ENCODE results near the gene METTL24. TPM values are rescaled to one million over a fixed set of nuclear protein-coding genes. Genes with fewer than 3 reads are reported as not detected.

Gene METTL24
- total and polyA plus RNA-seq, 3 donors from 2014 or later = 3.5 to 6.3 (median 6.0) TPM

GRCh38 chr6:110198561-110198960 lies 159.6 kb downstream of the METTL24 start:
- intact Hi-C loops (cut with DNase I; ENCODE audit: low total_unique reads) = no loop called here
- Histone ChIP-seq H3K4me3 (no peak overlapping the region), H3K36me3 (ENCODE audit: low read depth, missing control alignments) (no peaks in the 10 kb centered on the region), H3K9me3 (no peaks in the 10 kb centered on the region), H3K27me3 (no peaks in the 10 kb centered on the region), H3K4me1 (no peaks in the 10 kb centered on the region), H3K27ac (no peak overlapping the region)
- no peak for DNase-seq
- WGBS, 2 donors = 93 to 98% methylated on average over 3 of the region's 3 CpGs
- TF ChIP-seq POLR2A (IDR thresholded peaks at IDR 0.05) = no peak
- TF ChIP-seq CTCF (IDR thresholded peaks at IDR 0.05) = no peak

- no peak for DNase-seq
- no peak for TF ChIP-seq POLR2A (IDR thresholded peaks at IDR 0.05)
- no peak for TF ChIP-seq CTCF (IDR thresholded peaks at IDR 0.05)
- H3K4me3 ChIP-seq = no peak overlapping the region
- intact Hi-C loops (cut with DNase I; ENCODE audit: low total_unique reads) = no loop called here
- H3K36me3 ChIP-seq (ENCODE audit: low read depth, missing control alignments) = no peaks in the 10 kb centered on the region
- WGBS, 2 donors = 90 to 94% methylated on average over 1 of the region's 1 CpG
- no peaks in the 10 kb centered on the region for H3K27me3 ChIP-seq
- H3K9me3 ChIP-seq = no peaks in the 10 kb centered on the region
- H3K4me1 ChIP-seq = no peaks in the 10 kb centered on the region
- H3K27ac ChIP-seq = no peak overlapping the region
Measured at GRCh38 chr6:110196874-110197273, 161.3 kb downstream of the METTL24 start.

- intact Hi-C loops (cut with DNase I; ENCODE audit: low total_unique reads) = no loop called here
Measured at GRCh38 chr6:110195639-110196038, 162.5 kb downstream of the METTL24 start.

More at GRCh38 chr6:110195639-110196038, 162.5 kb downstream of the METTL24 start:
- no peaks in the 10 kb centered on the region for H3K27me3 ChIP-seq
- WGBS, 2 donors = 89 to 91% methylated on average over 4 of the region's 4 CpGs
- no peak for DNase-seq
- H3K36me3 ChIP-seq (ENCODE audit: low read depth, missing control alignments) = no peaks in the 10 kb centered on the region
- no peak for TF ChIP-seq POLR2A (IDR thresholded peaks at IDR 0.05)
- TF ChIP-seq CTCF (IDR thresholded peaks at IDR 0.05) = no peak
- H3K27ac ChIP-seq = no peak overlapping the region
- H3K4me1 ChIP-seq = no peaks in the 10 kb centered on the region
- H3K4me3 ChIP-seq = no peak overlapping the region
- no peaks in the 10 kb centered on the region for H3K9me3 ChIP-seq

Other genes starting within 250 kb of the METTL24 start
- gene WASF1, start 178.7 kb downstream of the METTL24 start, total RNA-seq = 100 to 1,000 TPM; 102 to 204 TPM
- gene WASF1, start 178.7 kb downstream of the METTL24 start, polyA plus RNA-seq (ENCODE audit: insufficient read depth, low read depth, low replicate concordance) = 158 TPM
- 10 to 100 TPM; 16.3 to 20.1 TPM for gene CDC40, start 177.9 kb downstream of the METTL24 start, total RNA-seq
- 17.9 TPM for gene CDC40, start 177.9 kb downstream of the METTL24 start, polyA plus RNA-seq (ENCODE audit: insufficient read depth, low read depth, low replicate concordance)
- under 1 TPM; 0.19 to 0.24 TPM for gene DDO, start 57.2 kb upstream of the METTL24 start, total RNA-seq
- 0.73 TPM for gene DDO, start 57.2 kb upstream of the METTL24 start, polyA plus RNA-seq (ENCODE audit: insufficient read depth, low read depth, low replicate concordance)
- 10 to 100 TPM; 17.2 to 25.0 TPM for gene SLC22A16, start 118.3 kb upstream of the METTL24 start, total RNA-seq
- 49.5 TPM for gene SLC22A16, start 118.3 kb upstream of the METTL24 start, polyA plus RNA-seq (ENCODE audit: insufficient read depth, low read depth, low replicate concordance)